ENCODE results near the gene ANKRD50.

The ANKRD50 gene

GRCh38 chr4:124710911-124711310, 1.6 kb downstream of the ANKRD50 start:
- DNase-seq = peak in 1 of 58 donors; percentile 7

- DNase-seq = peak in 3 of 58 donors; percentile 0 to 7 (median 1)
Observed at GRCh38 chr4:124710015-124710741, 2.4 kb downstream of the ANKRD50 start.

GRCh38 chr4:124708517-124709300, 3.8 kb downstream of the ANKRD50 start:
- DNase-seq = no peak

- no peak for DNase-seq
Observed at GRCh38 chr4:124705393-124705792, 7.1 kb downstream of the ANKRD50 start.

- DNase-seq = no peak
Observed at GRCh38 chr4:124703154-124703553, 9.4 kb downstream of the ANKRD50 start.

- DNase-seq = no peak
Observed at GRCh38 chr4:124697441-124697840, 15.1 kb downstream of the ANKRD50 start.

- DNase-seq = no peak
Observed at GRCh38 chr4:124696182-124696581, 16.4 kb downstream of the ANKRD50 start.

GRCh38 chr4:124694946-124695598, 17.5 kb downstream of the ANKRD50 start:
- DNase-seq = no peak

GRCh38 chr4:124694306-124694705, 18.2 kb downstream of the ANKRD50 start:
- DNase-seq = no peak

GRCh38 chr4:124691801-124692200, 20.7 kb downstream of the ANKRD50 start:
- no peak for DNase-seq

- DNase-seq = no peak
Observed at GRCh38 chr4:124686279-124686678, 26.3 kb downstream of the ANKRD50 start.

GRCh38 chr4:124685851-124686250, 26.7 kb downstream of the ANKRD50 start:
- DNase-seq = no peak

GRCh38 chr4:124684301-124684700, 28.2 kb downstream of the ANKRD50 start:
- no peak for DNase-seq

- DNase-seq = no peak
Observed at GRCh38 chr4:124682384-124682783, 30.1 kb downstream of the ANKRD50 start.

- no peak for DNase-seq
Observed at GRCh38 chr4:124666496-124666895, 46.0 kb downstream of the ANKRD50 start.

- DNase-seq = no peak
Observed at GRCh38 chr4:124658795-124659194, 53.7 kb downstream of the ANKRD50 start.

- no peak for DNase-seq
Observed at GRCh38 chr4:124650614-124651013, 61.9 kb downstream of the ANKRD50 start.

- no peak for DNase-seq
Observed at GRCh38 chr4:124647599-124647998, 64.9 kb downstream of the ANKRD50 start.

- DNase-seq = no peak
Observed at GRCh38 chr4:124644621-124645020, 67.9 kb downstream of the ANKRD50 start.

- DNase-seq = no peak
Observed at GRCh38 chr4:124642846-124643245, 69.7 kb downstream of the ANKRD50 start.

GRCh38 chr4:124641715-124642381, 70.7 kb downstream of the ANKRD50 start:
- DNase-seq = no peak
